Activated CD4-positive, alpha-beta memory T cell treated with anti-CD3 and anti-CD28 coated beads, Interleukin-2, amount 10 ng/mL, durations not matched to agents 7 days and 5 days (primary cell): Measurements from ENCODE around the gene GPR152. TPM values are rescaled to one million over a fixed set of nuclear protein-coding genes. Genes with fewer than 3 reads are reported as not detected.
A peak's percentile ranks its signal among the peaks of the same experiment; 100 is the strongest.
"Not testable (repeated sequence)": the region's sequence is repeated elsewhere in the genome, so short reads cannot be mapped to it uniquely, and the experiment has no call there.

Source experiments
- CTCF ChIA-PET: fragments of 350-600 bp; sonication (Branson Sonifier 250); formaldehyde crosslinking; loops from one replicate; lab custom pipeline; 2021; ENCODE audit warnings: antibody characterized with exemption, inconsistent platforms; lab: Charles Lee
- POLR2A ChIA-PET: fragments of 350-600 bp; sonication (Branson Sonifier 250); formaldehyde crosslinking; loops from one replicate; lab custom pipeline; 2021; ENCODE audit warnings: antibody characterized with exemption; lab: Charles Lee
- DNase-seq: peaks from one replicate; pipeline ENCODE4 v3.0.0-alpha.2; 2020
- H3K27ac Mint-ChIP-seq: one replicate; pipeline ENCODE4 v1.8.0; 2021; ENCODE audit warnings: mild to moderate bottlenecking, mixed read lengths
- H3K27me3 Mint-ChIP-seq: one replicate; pipeline ENCODE4 v1.8.0; 2021; ENCODE audit warnings: mixed read lengths
- H3K36me3 Mint-ChIP-seq: one replicate; pipeline ENCODE4 v1.8.0; 2021; ENCODE audit warnings: low read depth, mixed read lengths
- H3K4me1 Mint-ChIP-seq: one replicate; pipeline ENCODE4 v1.8.0; 2021; ENCODE audit warnings: mixed read lengths
- H3K4me3 Mint-ChIP-seq: one replicate; pipeline ENCODE4 v1.8.0; 2021; ENCODE audit warnings: mild to moderate bottlenecking, mixed read lengths
- H3K9me3 Mint-ChIP-seq: one replicate; pipeline ENCODE4 v1.8.0; 2021; ENCODE audit warnings: mixed read lengths
- total RNA-seq, 2 experiments: library from RNA; stranded (reverse); gene quantifications; one replicate each; pipeline ENCODE4 v1.2.3, GENCODE V29; 2021

The GPR152 gene
- total RNA-seq, 2 experiments from 2014 or later = not detected

- no peaks in the 10 kb centered on the region for H3K9me3 Mint-ChIP-seq
- peak overlapping the region; percentile 75 for H3K27ac Mint-ChIP-seq
- no peaks in the 10 kb centered on the region for H3K27me3 Mint-ChIP-seq
- H3K4me3 Mint-ChIP-seq = peak overlapping the region; percentile 86
- DNase-seq = no peak
- CTCF ChIA-PET = interaction anchor here (0.6 to 2.1 kb wide), 6 partner anchors 13 to 67 kb away, joined by 3 to 14 read pairs (median 4); partner anchors contain the start of genes PPP1CA and PTPRCAP
- peaks cover 41% of the 10 kb centered on the region for H3K4me1 Mint-ChIP-seq
- H3K36me3 Mint-ChIP-seq = peaks cover 8% of the 10 kb centered on the region
- POLR2A ChIA-PET = interaction anchor here (0.7 to 10.2 kb wide), 22 partner anchors 8 to 115 kb away, joined by 3 to 134 read pairs (median 4); partner anchors contain the start of genes AIP, CLCF1, CORO1B and GPR152
These were observed 15.9 kb upstream of the GPR152 start for GRCh38 chr11:67468456-67468758.

- ChIA-PET CTCF (interaction anchor here (0.6 to 2.1 kb wide), 6 partner anchors 14 to 67 kb away, joined by 3 to 7 read pairs (median 4); partner anchors contain the start of genes PITPNM1 and PPP1CA), POLR2A (interaction anchor here (1.0 to 10.2 kb wide), 16 partner anchors 7 to 115 kb away, joined by 3 to 134 read pairs (median 6); partner anchors contain the start of genes AIP, CLCF1, CORO1B and GPR152)
- peak overlapping the region; percentile 86 for H3K4me3 Mint-ChIP-seq
- no peaks in the 10 kb centered on the region for H3K9me3 Mint-ChIP-seq
- H3K27ac Mint-ChIP-seq = peak overlapping the region; percentile 75
- peaks cover 8% of the 10 kb centered on the region for H3K36me3 Mint-ChIP-seq
- H3K27me3 Mint-ChIP-seq = no peaks in the 10 kb centered on the region
- H3K4me1 Mint-ChIP-seq = peaks cover 41% of the 10 kb centered on the region
- DNase-seq = no peak
These were observed 15.5 kb upstream of the GPR152 start for GRCh38 chr11:67468056-67468455.

- H3K9me3 Mint-ChIP-seq = no peaks in the 10 kb centered on the region
- no peak for DNase-seq
- peaks cover 8% of the 10 kb centered on the region for H3K36me3 Mint-ChIP-seq
- H3K27me3 Mint-ChIP-seq = no peaks in the 10 kb centered on the region
- H3K4me3 Mint-ChIP-seq = peak overlapping the region; percentile 86
- peaks cover 41% of the 10 kb centered on the region for H3K4me1 Mint-ChIP-seq
- peak overlapping the region; percentile 56 for H3K27ac Mint-ChIP-seq
- POLR2A ChIA-PET = interaction anchor here (0.8 to 10.2 kb wide), 9 partner anchors 16 to 114 kb away, joined by 3 to 134 read pairs (median 10); partner anchors contain the start of genes AIP, CORO1B, GPR152 and PITPNM1
- CTCF ChIA-PET = interaction anchor here (1.0 to 2.1 kb wide), 4 partner anchors 28 to 65 kb away, joined by 4 to 7 read pairs (median 5); partner anchors contain the start of gene PITPNM1
These were observed 14.6 kb upstream of the GPR152 start for GRCh38 chr11:67466962-67467771.

GRCh38 chr11:67466367-67466766, 13.8 kb upstream of the GPR152 start:
- DNase-seq = no peak
- no peaks in the 10 kb centered on the region for H3K9me3 Mint-ChIP-seq
- CTCF ChIA-PET = interaction anchor here (1.0 to 2.0 kb wide), 3 partner anchors 27 to 64 kb away, joined by 4 to 5 read pairs (median 5); partner anchors contain the start of gene PITPNM1
- H3K27ac Mint-ChIP-seq = peak overlapping the region; percentile 35
- no peak overlapping the region for H3K4me3 Mint-ChIP-seq
- H3K36me3 Mint-ChIP-seq = peaks cover 8% of the 10 kb centered on the region
- H3K4me1 Mint-ChIP-seq = peaks cover 41% of the 10 kb centered on the region
- H3K27me3 Mint-ChIP-seq = no peaks in the 10 kb centered on the region
- POLR2A ChIA-PET = interaction anchor here (1.0 to 10.2 kb wide), 9 partner anchors 15 to 74 kb away, joined by 3 to 134 read pairs (median 7); partner anchors contain the start of genes AIP, CORO1B, GPR152 and PPP1CA

GRCh38 chr11:67465530-67465929, 13.0 kb upstream of the GPR152 start:
- DNase-seq, H3K27me3 Mint-ChIP-seq, H3K9me3 Mint-ChIP-seq, H3K36me3 Mint-ChIP-seq: not testable (repeated sequence)
- Mint-ChIP-seq H3K27ac (peak overlapping the region; percentile 89), H3K4me1 (peaks cover 41% of the 10 kb centered on the region), H3K4me3 (peak overlapping the region; percentile 84)
- CTCF ChIA-PET = interaction anchor here (1.5 to 1.6 kb wide), 2 partner anchors 27 to 64 kb away, joined by 6 to 7 read pairs; partner anchors contain the start of gene PPP1CA
- POLR2A ChIA-PET = interaction anchor here (0.9 to 10.2 kb wide), 17 partner anchors 14 to 226 kb away, joined by 3 to 134 read pairs (median 4); partner anchors contain the start of genes AIP, CORO1B, PPP1CA and PTPRCAP

- POLR2A ChIA-PET = interaction anchor here (0.9 to 10.2 kb wide), 17 partner anchors 14 to 225 kb away, joined by 3 to 134 read pairs (median 4); partner anchors contain the start of genes AIP, CORO1B, PPP1CA and PTPRCAP
- Mint-ChIP-seq H3K9me3 (no peaks in the 10 kb centered on the region), H3K4me1 (peaks cover 41% of the 10 kb centered on the region), H3K27ac (peak overlapping the region; percentile 89), H3K4me3 (peak overlapping the region; percentile 84), H3K36me3 (peaks cover 8% of the 10 kb centered on the region), H3K27me3 (peaks cover 2% of the 10 kb centered on the region)
- CTCF ChIA-PET = interaction anchor here (0.7 to 1.6 kb wide), 3 partner anchors 27 to 121 kb away, joined by 3 to 7 read pairs (median 6); partner anchors contain the start of gene PPP1CA
- no peak for DNase-seq
These were observed 12.6 kb upstream of the GPR152 start for GRCh38 chr11:67465189-67465510.

GRCh38 chr11:67464411-67465188, 12.1 kb upstream of the GPR152 start:
- ChIA-PET POLR2A (interaction anchor here (0.9 to 10.2 kb wide), 13 partner anchors 15 to 225 kb away, joined by 3 to 134 read pairs (median 5); partner anchors contain the start of genes AIP, PPP1CA, PTPRCAP and RAD9A), CTCF (interaction anchor here (0.7 to 1.6 kb wide), 3 partner anchors 26 to 120 kb away, joined by 3 to 7 read pairs (median 6); partner anchors contain the start of gene PPP1CA)
- peak overlapping the region; percentile 84 for H3K4me3 Mint-ChIP-seq
- peak; percentile 95 for DNase-seq
- H3K9me3 Mint-ChIP-seq = no peaks in the 10 kb centered on the region
- H3K27ac Mint-ChIP-seq = peak overlapping the region; percentile 89
- H3K36me3 Mint-ChIP-seq = peaks cover 8% of the 10 kb centered on the region
- peaks cover 4% of the 10 kb centered on the region for H3K27me3 Mint-ChIP-seq
- H3K4me1 Mint-ChIP-seq = peaks cover 42% of the 10 kb centered on the region

- H3K9me3 Mint-ChIP-seq = no peaks in the 10 kb centered on the region
- H3K4me1 Mint-ChIP-seq = peaks cover 37% of the 10 kb centered on the region
- peak overlapping the region; percentile 84 for H3K4me3 Mint-ChIP-seq
- H3K27ac Mint-ChIP-seq = peak overlapping the region; percentile 89
- peaks cover 4% of the 10 kb centered on the region for H3K27me3 Mint-ChIP-seq
- POLR2A ChIA-PET = interaction anchor here (0.9 to 10.2 kb wide), 4 partner anchors 16 to 35 kb away, joined by 3 to 134 read pairs (median 50); partner anchors contain the start of genes AIP, PTPRCAP and RPS6KB2
- CTCF ChIA-PET = interaction anchor here (1.2 kb wide), 1 partner anchor 62 kb away, joined by 3 read pairs; the partner anchor contains the start of gene PPP1CA
- DNase-seq = no peak
- peaks cover 8% of the 10 kb centered on the region for H3K36me3 Mint-ChIP-seq
These were observed 11.3 kb upstream of the GPR152 start for GRCh38 chr11:67463680-67464410.

- Mint-ChIP-seq H3K27me3 (peaks cover 4% of the 10 kb centered on the region), H3K4me3 (no peak overlapping the region), H3K36me3 (peaks cover 5% of the 10 kb centered on the region), H3K4me1 (peaks cover 34% of the 10 kb centered on the region), H3K9me3 (no peaks in the 10 kb centered on the region), H3K27ac (no peak overlapping the region)
- ChIA-PET POLR2A (interaction anchor here (0.9 to 10.2 kb wide), 2 partner anchors 15 to 26 kb away, joined by 3 to 134 read pairs; partner anchors contain the start of gene PTPRCAP), CTCF (interaction anchor here (0.6 to 1.2 kb wide), 2 partner anchors 62 to 113 kb away, joined by 3 read pairs; partner anchors contain the start of gene PPP1CA)
- DNase-seq = no peak
These were observed 10.7 kb upstream of the GPR152 start for GRCh38 chr11:67463186-67463585.

- Mint-ChIP-seq H3K27me3 (peaks cover 4% of the 10 kb centered on the region), H3K36me3 (no peaks in the 10 kb centered on the region), H3K9me3 (no peaks in the 10 kb centered on the region), H3K27ac (no peak overlapping the region), H3K4me1 (peaks cover 3% of the 10 kb centered on the region), H3K4me3 (no peak overlapping the region)
- CTCF ChIA-PET = interaction anchor here (1.5 kb wide), 1 partner anchor 77 kb away, joined by 4 read pairs; no protein-coding TSS in a partner anchor
- no peak for DNase-seq
- POLR2A ChIA-PET = interaction anchor here (1.0 to 2.1 kb wide), 3 partner anchors 11 to 21 kb away, joined by 3 to 8 read pairs (median 5); partner anchors contain the start of genes PTPRCAP and TMEM134
These were observed 5.7 kb upstream of the GPR152 start for GRCh38 chr11:67458266-67458665.

- POLR2A ChIA-PET = interaction anchor here (1.6 to 2.0 kb wide), 2 partner anchors 10 to 20 kb away, joined by 4 to 5 read pairs; partner anchors contain the start of gene PTPRCAP
- Mint-ChIP-seq H3K9me3 (no peaks in the 10 kb centered on the region), H3K27ac (no peak overlapping the region)
These were observed 4.9 kb upstream of the GPR152 start for GRCh38 chr11:67457453-67457852.

More at GRCh38 chr11:67457453-67457852, 4.9 kb upstream of the GPR152 start:
- DNase-seq = no peak
- Mint-ChIP-seq H3K27me3 (peaks cover 4% of the 10 kb centered on the region), H3K36me3 (no peaks in the 10 kb centered on the region), H3K4me3 (no peak overlapping the region), H3K4me1 (peaks cover 3% of the 10 kb centered on the region)
- CTCF ChIA-PET = interaction anchor here (1.5 kb wide), 1 partner anchor 76 kb away, joined by 4 read pairs; no protein-coding TSS in a partner anchor
